ENCODE measurements around the gene CASKIN1.
A peak's percentile ranks its signal among the peaks of the same experiment; 100 is the strongest.

GRCh38 chr16:2205104-2205966, 8.9 kb upstream of the CASKIN1 start, which contains the start of gene MLST8:
- TF ChIP-seq POLR2A (IDR thresholded peaks at IDR 0.05) (no peak), EP300 (IDR thresholded peaks at IDR 0.05) (no peak), CTCF (IDR thresholded peaks at IDR 0.05) (peak in 1 of 7 experiments; percentile 27), POLR2AphosphoS5 (IDR thresholded peaks at IDR 0.05) (peak; percentile 41 to 90 (median 77))

All from stomach (tissue), 4 donors.